Colonic mucosa (tissue), 4 donors: Measurements from ENCODE around the gene ADARB2. TPM values are rescaled to one million over a fixed set of nuclear protein-coding genes. Genes with fewer than 3 reads are reported as not detected.

Source experiments
- DNase-seq: peaks from one replicate; pipeline ENCODE4 v3.0.0-alpha.2; 2020
- H3K27ac ChIP-seq: fragments of 200-600 bp; one replicate; pipeline ENCODE4 v1.8.0; 2021
- H3K27me3 ChIP-seq: fragments of 200-600 bp; one replicate; pipeline ENCODE4 v1.8.0; 2021
- H3K36me3 ChIP-seq: fragments of 200-600 bp; one replicate; pipeline ENCODE4 v1.8.0; 2021
- H3K4me1 ChIP-seq: fragments of 200-600 bp; one replicate; pipeline ENCODE4 v1.8.0; 2021; ENCODE audit warnings: mild to moderate bottlenecking
- H3K4me3 ChIP-seq: fragments of 200-600 bp; one replicate; pipeline ENCODE4 v1.8.0; 2021
- H3K9ac ChIP-seq, 2 donors: one replicate each; pipeline ENCODE4 v1.7.0; 2013; ENCODE audit warnings: control low read depth in 2 of 2, low read depth in 2 of 2, low read length in 2 of 2
- H3K9me3 ChIP-seq: fragments of 200-600 bp; one replicate; pipeline ENCODE4 v1.8.0; 2021
- CTCF ChIP-seq: fragments of 200-600 bp; IDR thresholded peaks from one replicate; pipeline ENCODE4 v1.8.0; 2022; ENCODE audit warnings: antibody characterized with exemption, mild to moderate bottlenecking
- intact Hi-C: fragments of 100-400 bp; cut with DNase I; formaldehyde crosslinking; loops from one replicate; pipeline ENCODE4 v1.14.1; 2022
- total RNA-seq, 2 donors: library from RNA; stranded (reverse); fragmentation: NEBNext Ultra II Directional in 1 of 2; extraction: Animal tissue kit (Norgen Biotek cat#: 25700) in 1 of 2; gene quantifications; one replicate each; pipeline ENCODE4 v1.2.1, GENCODE V29; 2021
- donor health status: healthy.
- donor health status: DM: no; HTN: no; CAD: no.
- donor health status: DM: no; HTN: no; CAD: no.

ADARB2 gene
- total RNA-seq, 2 donors from 2014 or later: 0.19 TPM; not detected in 1

GRCh38 chr10:1204434-1205326 lies 532.6 kb downstream of the ADARB2 start:
- peak; percentile 12 for DNase-seq
- intact Hi-C loops: no loop called here
- H3K27ac ChIP-seq: no peak overlapping the region

DNA sequence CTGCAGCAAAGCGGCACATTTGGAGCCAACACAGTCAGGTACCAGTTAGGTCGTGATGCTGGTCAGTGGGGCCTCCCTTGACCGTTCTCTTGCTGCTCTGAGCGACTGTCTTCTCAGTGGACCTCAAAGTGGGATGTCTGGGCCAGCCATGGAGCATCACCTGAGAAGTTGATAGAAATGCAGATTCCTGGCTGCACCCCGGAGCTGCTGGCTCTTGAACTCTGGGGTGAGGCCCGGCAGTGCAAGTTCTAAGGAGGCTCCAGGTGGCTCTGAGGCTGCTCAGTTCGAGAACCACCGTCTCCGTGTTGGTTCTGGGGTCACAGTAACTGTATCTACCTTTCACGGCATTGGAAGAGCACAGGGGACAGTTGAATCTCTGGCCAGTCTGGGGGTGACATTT lies 533.6 kb downstream of the ADARB2 start:
- H3K36me3 ChIP-seq: no peaks in the 10 kb centered on the region
- intact Hi-C loops: no loop called here
- no peak overlapping the region for H3K27ac ChIP-seq
- H3K4me3 ChIP-seq: no peak overlapping the region
- no peak for TF ChIP-seq CTCF
- no peaks in the 10 kb centered on the region for H3K9me3 ChIP-seq
- H3K4me1 ChIP-seq: no peaks in the 10 kb centered on the region
- no peaks in the 10 kb centered on the region for H3K27me3 ChIP-seq
- H3K9ac ChIP-seq: no peak overlapping the region
- no peak for DNase-seq

More at GRCh38 chr10:1204434-1205326, 532.6 kb downstream of the ADARB2 start:
- Histone ChIP-seq H3K9me3 (no peaks in the 10 kb centered on the region), H3K9ac (no peak overlapping the region), H3K4me1 (no peaks in the 10 kb centered on the region), H3K4me3 (no peak overlapping the region), H3K27me3 (no peaks in the 10 kb centered on the region), H3K36me3 (no peaks in the 10 kb centered on the region)
- no peak for TF ChIP-seq CTCF

- Histone ChIP-seq H3K4me3 (no peak overlapping the region), H3K9ac (no peak overlapping the region), H3K27me3 (no peaks in the 10 kb centered on the region), H3K4me1 (no peaks in the 10 kb centered on the region), H3K36me3 (no peaks in the 10 kb centered on the region), H3K9me3 (no peaks in the 10 kb centered on the region), H3K27ac (no peak overlapping the region)
- intact Hi-C loops: no loop called here
- no peak for TF ChIP-seq CTCF
- DNase-seq: no peak
Measured at GRCh38 chr10:1203216-1203615, 534.1 kb downstream of the ADARB2 start.

DNA sequence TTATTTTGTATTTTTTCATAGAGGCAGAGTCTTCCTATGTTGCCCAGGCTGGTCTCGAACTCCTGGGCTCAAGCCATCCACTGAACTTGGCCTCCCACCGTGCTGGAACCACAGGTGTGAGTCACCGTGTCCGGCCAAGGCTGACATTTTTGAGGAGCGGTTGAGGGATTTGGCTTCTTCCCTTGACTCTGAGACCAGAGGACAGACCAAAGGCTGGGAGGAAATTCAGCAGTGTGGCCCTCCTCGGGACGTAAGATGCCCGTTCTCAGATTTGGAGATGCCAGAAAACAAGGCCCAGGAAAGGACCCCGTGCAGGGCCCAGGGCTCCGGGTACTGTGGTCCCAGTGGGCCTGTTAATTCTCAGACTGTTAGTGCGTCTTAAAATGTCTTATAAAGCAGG lies 535.0 kb downstream of the ADARB2 start:
- Histone ChIP-seq H3K36me3 (no peaks in the 10 kb centered on the region), H3K4me3 (no peak overlapping the region), H3K9ac (no peak overlapping the region), H3K4me1 (no peaks in the 10 kb centered on the region), H3K27ac (no peak overlapping the region), H3K27me3 (no peaks in the 10 kb centered on the region), H3K9me3 (no peaks in the 10 kb centered on the region)
- DNase-seq: peak; percentile 8
- no peak for TF ChIP-seq CTCF
- intact Hi-C loops: no loop called here

GRCh38 chr10:1200866-1201807 lies 536.2 kb downstream of the ADARB2 start:
- TF ChIP-seq CTCF: no peak
- Histone ChIP-seq H3K9me3 (no peaks in the 10 kb centered on the region), H3K27me3 (no peaks in the 10 kb centered on the region), H3K4me1 (no peaks in the 10 kb centered on the region), H3K27ac (no peak overlapping the region), H3K36me3 (no peaks in the 10 kb centered on the region), H3K9ac (no peak overlapping the region), H3K4me3 (no peak overlapping the region)
- intact Hi-C loops: no loop called here
- DNase-seq: peak; percentile 10
